HUDEP-2 (cell line): ENCODE measurements around the gene CHMP1B.
"Not testable (repeated sequence)": the region's sequence is repeated elsewhere in the genome, so short reads cannot be mapped to it uniquely, and the experiment has no call there.

Experiments
- DNase-seq, 76 experiments: peaks; one replicate each; lab custom pipeline; 2025; ENCODE audit not compliant: unreplicated experiment in 76 of 76; lab: John Stamatoyannopoulos, UW

Gene CHMP1B

GRCh38 chr18:11866329-11866728 is 15.1 kb downstream of the CHMP1B start:
- DNase-seq: no peak

DNA sequence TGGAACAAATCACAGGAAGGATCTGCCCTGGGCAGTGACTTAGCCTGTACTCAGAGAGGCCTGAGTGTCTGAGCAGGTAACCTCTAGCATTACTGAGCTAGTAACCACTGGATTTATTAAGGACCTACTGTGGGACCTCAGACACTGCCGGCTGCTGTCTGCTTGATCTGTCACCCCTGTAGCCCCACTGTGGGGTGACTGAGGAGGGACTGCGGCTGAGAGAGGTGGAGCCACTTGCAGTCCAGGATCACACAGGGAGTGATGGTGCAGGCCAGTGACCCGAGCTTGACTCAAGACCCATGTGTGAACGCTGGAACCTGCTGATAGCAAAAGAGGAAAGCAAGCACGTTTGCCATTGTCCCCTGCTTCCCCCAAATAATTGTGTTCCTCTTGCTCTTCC is 15.6 kb downstream of the CHMP1B start:
- no peak for DNase-seq

DNA sequence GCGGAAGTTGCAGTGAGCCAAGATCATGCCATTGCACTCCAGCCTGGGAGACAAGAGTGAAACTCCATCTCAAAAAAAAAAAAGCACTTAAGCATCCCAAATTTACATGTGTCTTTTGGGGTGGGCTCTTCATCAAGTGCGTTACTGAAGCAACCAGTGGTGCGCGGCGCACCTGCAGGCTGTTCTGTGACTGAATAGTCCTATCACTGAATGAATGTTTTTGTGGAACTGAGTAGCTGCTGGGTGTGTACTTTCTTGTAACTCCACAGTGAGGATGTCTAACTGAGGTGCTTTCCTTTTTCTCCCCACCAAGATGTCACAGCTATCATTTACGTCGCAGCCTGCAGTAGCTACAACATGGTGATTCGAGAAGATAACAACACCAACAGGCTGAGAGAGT is 17.0 kb downstream of the CHMP1B start:
- DNase-seq: no peak

- no peak for DNase-seq
Measured at GRCh38 chr18:11871501-11871900, 20.3 kb downstream of the CHMP1B start.

DNA sequence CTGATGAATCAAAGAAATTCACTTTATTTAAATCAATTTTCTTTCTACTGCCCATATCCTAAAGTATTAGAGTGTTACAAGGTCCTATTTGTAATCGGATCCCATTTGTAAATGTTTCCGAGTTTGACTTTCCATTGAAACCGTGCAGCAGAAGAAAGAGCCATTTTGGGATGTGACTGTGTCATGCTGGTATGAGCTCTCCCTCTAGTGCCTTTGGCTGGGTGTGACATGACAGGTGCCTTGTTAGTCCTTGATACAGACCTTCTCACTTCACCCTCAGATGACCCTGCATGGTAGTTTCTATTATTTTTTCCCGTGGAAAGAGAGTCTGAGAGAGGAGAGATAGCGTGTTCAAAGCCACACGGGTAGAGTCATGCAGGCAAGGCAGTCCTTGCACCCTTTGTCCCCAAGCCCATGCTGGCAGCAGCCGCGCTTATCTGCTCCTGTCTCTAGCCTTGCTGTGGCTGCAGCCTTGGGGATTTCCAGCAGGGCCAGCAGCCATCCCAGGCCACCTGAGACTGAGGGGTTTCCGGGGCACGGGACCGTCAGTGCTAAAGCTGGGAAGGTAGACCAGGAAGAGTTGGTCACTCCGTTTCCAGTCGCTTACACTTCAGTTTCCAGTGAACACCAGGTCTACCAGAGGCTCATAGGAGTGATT is 21.4 kb downstream of the CHMP1B start:
- DNase-seq: peak in 7 of 76 experiments; percentile 0 to 32 (median 21)

DNA sequence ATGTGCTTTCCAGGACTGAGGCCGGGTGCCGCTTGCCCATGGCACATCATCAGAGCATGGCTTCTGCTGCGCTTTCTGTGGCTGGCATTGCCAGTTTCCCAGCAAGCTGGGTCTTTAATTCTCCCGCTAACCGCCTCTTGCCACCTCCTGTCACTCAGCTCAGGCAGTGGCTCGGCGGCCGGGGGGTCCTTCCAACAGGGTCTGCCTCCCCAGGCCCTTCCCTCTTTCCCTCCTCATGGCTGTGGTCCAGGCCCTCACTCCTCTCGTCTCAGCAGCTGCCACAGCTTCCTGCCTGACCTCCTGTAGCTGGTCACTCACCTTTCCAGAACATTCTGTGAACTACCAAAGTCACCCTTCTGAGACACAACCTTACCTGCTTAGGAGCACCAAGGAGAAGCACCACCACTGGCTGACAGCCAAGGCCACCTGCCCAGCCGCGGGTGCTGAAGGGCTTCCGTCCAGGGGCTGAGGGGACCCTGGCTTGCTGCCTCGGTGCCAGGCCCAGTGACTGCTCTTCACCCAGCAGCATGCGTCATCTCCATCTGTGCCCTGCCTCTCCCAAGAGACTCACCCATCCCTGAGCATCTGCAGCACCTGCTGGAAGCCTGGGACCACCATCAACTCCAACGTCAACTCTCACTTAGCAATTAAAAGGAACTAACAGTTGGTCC is 22.6 kb downstream of the CHMP1B start:
- DNase-seq: no peak

DNA sequence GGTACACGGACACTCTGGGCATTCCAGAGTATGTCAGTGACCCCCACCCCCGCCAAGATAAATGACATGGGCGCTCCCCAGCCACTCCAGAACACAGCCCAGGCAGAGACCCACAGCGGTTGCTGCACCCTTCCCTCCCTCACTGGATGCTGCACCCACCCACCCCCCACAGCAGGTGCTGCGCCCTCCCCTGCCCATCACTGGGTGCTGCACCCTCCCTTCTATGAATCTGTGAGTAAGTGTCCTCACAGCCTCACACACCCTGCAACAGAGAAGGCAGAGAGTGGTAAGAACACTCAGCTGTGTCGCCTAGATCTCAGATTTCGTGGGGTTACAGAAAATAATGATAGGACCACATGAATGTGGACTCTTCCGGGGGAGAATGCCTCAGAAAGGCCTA is 23.5 kb downstream of the CHMP1B start:
- DNase-seq: no peak

DNA sequence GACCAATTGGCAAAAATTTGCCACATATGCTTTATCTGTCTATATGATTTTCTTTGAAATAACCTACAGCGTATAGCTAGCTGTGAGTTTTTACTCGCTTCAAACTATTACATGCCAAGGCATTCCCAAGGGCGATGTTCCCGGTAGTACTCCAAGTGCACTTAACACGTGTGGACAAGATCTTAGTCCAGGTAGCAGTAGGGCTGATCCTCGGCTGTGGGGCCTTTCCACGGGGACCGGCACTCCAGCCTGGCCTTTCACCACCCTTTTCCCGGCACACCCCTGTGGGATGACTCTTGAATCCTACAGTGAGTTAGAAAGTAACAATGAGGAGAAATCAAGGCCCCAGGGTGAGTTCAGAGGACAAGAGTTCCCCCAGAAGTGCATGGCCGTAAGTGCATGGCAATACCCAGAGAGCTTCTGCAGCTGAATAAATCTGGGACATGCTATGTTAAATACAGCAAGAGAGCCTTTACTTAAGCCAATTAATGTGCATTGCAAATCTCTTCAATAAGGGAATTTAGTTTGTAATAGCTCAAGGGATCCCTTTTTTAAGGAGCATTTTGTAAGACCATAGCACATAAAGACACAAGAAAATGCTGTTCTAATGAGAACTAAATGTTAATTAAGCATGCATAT is 26.4 kb downstream of the CHMP1B start:
- no peak for DNase-seq

DNA sequence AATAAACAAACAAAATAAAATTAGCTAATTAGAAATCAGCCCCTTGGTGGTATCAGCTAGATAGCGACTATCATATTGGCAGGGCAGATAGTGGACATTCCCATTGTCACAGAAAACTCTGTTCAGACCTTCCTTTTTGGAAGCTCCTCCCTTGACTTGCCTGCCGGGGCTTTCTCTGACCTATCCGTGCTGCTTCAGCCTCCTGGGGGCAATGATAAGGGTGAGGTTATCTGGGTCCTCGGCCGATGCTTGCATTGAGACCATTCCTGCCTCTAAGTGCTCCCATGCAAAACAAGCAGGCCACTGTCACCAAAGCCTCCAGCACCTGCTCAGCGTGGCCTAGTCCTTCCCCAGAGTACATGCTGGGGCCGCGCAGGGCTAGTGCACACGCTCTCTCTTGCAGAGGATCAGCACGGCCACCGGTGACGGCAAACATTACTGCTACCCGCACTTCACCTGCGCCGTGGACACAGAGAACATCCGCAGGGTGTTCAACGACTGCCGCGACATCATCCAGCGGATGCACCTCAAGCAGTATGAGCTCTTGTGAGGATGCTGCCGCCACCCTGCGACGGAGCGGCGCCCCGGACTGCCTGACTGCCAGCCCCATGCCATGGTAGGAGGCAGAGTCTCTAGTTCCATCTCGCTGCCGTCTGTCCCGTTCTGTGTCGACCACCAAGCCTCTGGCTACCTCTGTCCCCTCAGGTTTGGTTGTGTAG is 29.5 kb downstream of the CHMP1B start:
- DNase-seq: peak in 48 of 76 experiments; percentile 1 to 74 (median 29)

GRCh38 chr18:11882636-11883035 is 31.4 kb downstream of the CHMP1B start:
- DNase-seq: no peak

DNA sequence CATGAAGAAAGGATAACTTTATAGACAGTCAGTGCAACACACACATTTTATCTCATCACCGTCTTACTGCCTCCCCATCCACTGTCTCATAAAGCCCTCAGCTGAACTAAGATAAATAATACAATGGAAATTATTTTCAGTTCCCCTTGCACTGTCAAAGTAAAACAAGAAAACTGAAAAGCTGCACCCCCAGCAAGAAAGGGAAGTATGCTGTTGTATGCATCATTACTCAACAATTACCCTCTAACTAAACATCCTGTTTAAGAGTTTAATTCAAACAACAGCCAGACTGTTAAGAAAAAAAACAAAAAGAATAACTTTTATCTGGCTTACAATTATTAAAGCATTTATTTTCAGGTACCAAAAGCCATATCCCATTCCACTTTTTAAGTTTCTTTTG is 31.9 kb downstream of the CHMP1B start:
- DNase-seq: no peak

- no peak for DNase-seq
Measured at GRCh38 chr18:11884396-11885030, 33.3 kb downstream of the CHMP1B start.

- DNase-seq: no peak
Measured at GRCh38 chr18:11885278-11885947, 34.2 kb downstream of the CHMP1B start.

DNA sequence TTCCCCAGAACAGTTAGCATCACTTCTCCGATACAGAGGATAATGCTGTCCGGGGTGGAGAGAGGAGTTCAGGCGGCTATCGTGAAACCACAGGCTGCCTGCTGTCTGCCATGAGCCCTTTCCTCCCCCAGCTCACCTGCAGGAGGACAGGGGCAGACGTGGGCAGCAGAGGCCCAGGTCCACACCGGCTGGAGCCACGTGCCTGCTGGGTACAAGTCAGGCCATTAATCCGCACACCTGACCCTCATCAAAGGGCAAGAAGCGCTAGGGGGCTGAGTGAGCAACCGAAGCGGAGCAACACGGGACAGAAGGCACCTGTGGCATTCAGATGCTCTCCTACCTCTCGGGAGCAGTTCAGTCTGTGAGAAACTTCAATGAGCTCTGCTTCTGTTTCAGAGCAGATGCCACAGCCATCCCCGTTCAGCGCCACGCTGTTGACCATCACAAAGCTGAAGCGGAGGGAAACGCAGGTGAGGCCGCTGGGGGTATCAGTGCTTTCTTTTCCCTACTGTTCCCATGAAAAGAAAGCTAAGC is 35.4 kb downstream of the CHMP1B start:
- DNase-seq: no peak

- DNase-seq: no peak
Measured at GRCh38 chr18:11887328-11888128, 36.3 kb downstream of the CHMP1B start.

DNA sequence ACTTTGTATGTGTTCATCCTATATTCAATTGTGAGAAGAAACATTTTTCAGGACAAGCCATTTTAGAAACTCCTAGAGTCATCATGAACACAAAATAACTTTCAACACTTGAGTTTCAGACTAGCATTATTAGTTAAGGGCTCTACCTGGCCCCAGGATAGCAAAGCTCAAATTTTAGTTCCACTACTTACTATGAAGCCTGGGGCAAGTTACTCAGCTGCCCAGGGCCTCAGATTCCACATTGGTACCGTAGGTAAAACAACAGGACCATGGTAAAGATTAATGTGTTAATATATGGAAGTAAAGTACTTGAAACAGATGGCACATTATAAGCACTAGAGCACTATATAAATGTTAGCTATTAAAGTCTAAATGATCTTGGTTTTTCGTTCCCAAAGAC is 37.5 kb downstream of the CHMP1B start:
- no peak for DNase-seq

DNA sequence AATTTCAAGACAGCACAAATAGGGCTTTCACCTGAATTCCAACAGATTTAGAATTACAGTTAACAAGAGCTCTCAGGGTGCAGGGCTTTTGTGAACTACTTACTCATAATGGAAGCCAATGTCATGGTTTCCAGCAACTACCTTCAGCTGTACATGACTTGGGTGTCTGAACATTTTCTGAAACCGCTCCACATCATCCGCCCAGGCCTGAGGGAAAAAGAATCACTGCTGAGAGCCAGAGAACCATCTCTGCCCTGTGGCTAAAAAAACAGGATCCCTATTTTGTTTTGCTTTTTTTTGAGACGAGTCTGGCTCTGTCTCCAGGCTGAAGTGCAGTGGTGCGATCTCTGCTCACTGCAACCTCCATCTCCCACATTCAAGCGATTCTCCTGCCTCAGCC is 38.1 kb downstream of the CHMP1B start:
- DNase-seq: no peak

GRCh38 chr18:11891737-11892136 is 40.5 kb downstream of the CHMP1B start:
- DNase-seq: no peak

GRCh38 chr18:11892438-11892837 is 41.2 kb downstream of the CHMP1B start:
- not testable (repeated sequence) for DNase-seq
